Endothelial cell of umbilical vein (primary cell): ENCODE measurements around the gene FGFRL1. TPM values are rescaled to one million over a fixed set of nuclear protein-coding genes. Genes with fewer than 3 reads are reported as not detected.

Source experiments
- BruUV-seq: library from RNA; stranded (reverse); fragments of 400-500 nt; replicated peaks from 2 replicates; lab custom pipeline; 2021; lab: Mats Ljungman, UMichigan
- CTCF ChIA-PET: fragments of 300-600, 350-600 bp; sonication (Branson Sonifier 250); formaldehyde crosslinking; loops from one replicate; lab custom pipeline; 2021; ENCODE audit warnings: antibody characterized with exemption, inconsistent platforms; lab: Charles Lee
- POLR2A ChIA-PET: fragments of 300-600, 350-600 bp; sonication (Branson Sonifier 250); formaldehyde crosslinking; loops from one replicate; lab custom pipeline; 2021; ENCODE audit warnings: antibody characterized with exemption, inconsistent platforms; lab: Charles Lee
- DNase-seq: peaks from one replicate; pipeline ENCODE4 v3.0.0-alpha.2; 2011; ENCODE audit warnings: low read depth, low spot score
- FAIRE-seq: peaks from 2 replicates; lab custom pipeline; 2011; peaks lifted over from hg19 to GRCh38; lab: Jason Lieb, UNC
- H2AFZ ChIP-seq: 2 replicates; pipeline ENCODE4 v1.6.0; 2012; ENCODE audit warnings: low read depth, low read length, control low read depth, inconsistent platforms
- H3K27ac ChIP-seq: 2 replicates; pipeline ENCODE4 v1.5.1; 2011; ENCODE audit warnings: low read depth, mild to moderate bottlenecking, control low read depth, low read length, moderate library complexity; ENCODE audit not compliant: insufficient read depth
- H3K27me3 ChIP-seq, 2 experiments: 2 replicates each; pipeline versions ENCODE4 v1.6.0 to v1.6.1; 2011; ENCODE audit warnings: low read length in 2 of 2, mixed read lengths in 1 of 2; ENCODE audit not compliant: control insufficient read depth in 2 of 2, insufficient read depth in 2 of 2
- H3K36me3 ChIP-seq, 2 experiments: 2 replicates in 1 of 2; 3 replicates in 1 of 2; pipeline ENCODE4 v1.5.1; 2011; ENCODE audit warnings: low read length in 2 of 2, mild to moderate bottlenecking in 1 of 2, moderate library complexity in 1 of 2; ENCODE audit not compliant: control insufficient read depth in 2 of 2, insufficient read depth in 2 of 2; ENCODE audit errors: extremely low read depth in 1 of 2
- H3K4me1 ChIP-seq: 3 replicates; pipeline ENCODE4 v1.5.1; 2011; ENCODE audit warnings: mild to moderate bottlenecking, low read length; ENCODE audit not compliant: control insufficient read depth, insufficient read depth; ENCODE audit errors: extremely low read depth
- H3K4me2 ChIP-seq: 2 replicates; pipeline ENCODE4 v1.6.1; 2011; ENCODE audit warnings: low read length, control low read depth, mixed read lengths; ENCODE audit not compliant: insufficient read depth
- H3K4me3 ChIP-seq, 3 experiments: fragments of 200-600 bp in 1 of 3; sonication (generic), shearing (Covaris generic) in 1 of 3; replicated peaks in 1 of 3; 2 replicates each; pipeline ENCODE4 v1.5.1; 2011 to 2016; ENCODE audit warnings: control low read depth in 3 of 3, low read length in 3 of 3, mild to moderate bottlenecking in 2 of 3, inconsistent platforms in 1 of 3, low read depth in 1 of 3, moderate library complexity in 1 of 3; ENCODE audit not compliant: insufficient read depth in 1 of 3
- H3K79me2 ChIP-seq: 2 replicates; pipeline ENCODE4 v1.6.0; 2012; ENCODE audit warnings: low read length, inconsistent platforms; ENCODE audit not compliant: control insufficient read depth, insufficient read depth
- H3K9ac ChIP-seq: replicated peaks from 2 replicates; pipeline ENCODE3; 2011; ENCODE audit warnings: low read length, control low read depth; ENCODE audit not compliant: insufficient read depth; ENCODE audit errors: extremely low read depth
- H3K9me1 ChIP-seq: replicated peaks from 3 replicates; pipeline ENCODE4 v1.6.0; 2011; ENCODE audit warnings: mild to moderate bottlenecking, low read length; ENCODE audit not compliant: control insufficient read depth, insufficient read depth; ENCODE audit errors: extremely low read depth
- H3K9me3 ChIP-seq: replicated peaks from 2 replicates; pipeline ENCODE4 v1.5.1; 2012; ENCODE audit warnings: low read length, inconsistent platforms; ENCODE audit not compliant: control insufficient read depth, insufficient read depth
- H4K20me1 ChIP-seq: replicated peaks from 2 replicates; pipeline ENCODE3; 2011; ENCODE audit warnings: mild to moderate bottlenecking, low read length; ENCODE audit not compliant: control insufficient read depth, insufficient read depth; ENCODE audit errors: extremely low read depth
- EZH2 ChIP-seq: IDR thresholded peaks from 2 replicates; pipeline ENCODE4 v1.6.1; 2012; ENCODE audit warnings: borderline replicate concordance, low read depth, mild to moderate bottlenecking, moderate library complexity, low read length, inconsistent platforms; ENCODE audit not compliant: severe bottlenecking
- FOS ChIP-seq: IDR thresholded peaks from 2 replicates; pipeline ENCODE4 v1.6.1; 2011; ENCODE audit warnings: mild to moderate bottlenecking, low read length, moderate library complexity, borderline replicate concordance; ENCODE audit not compliant: insufficient read depth
- GATA2 ChIP-seq: IDR thresholded peaks from 2 replicates; pipeline ENCODE4 v1.7.0; 2011; ENCODE audit warnings: low read depth, mild to moderate bottlenecking, moderate library complexity, mixed read lengths, low read length; ENCODE audit not compliant: insufficient read length, insufficient read depth
- JUN ChIP-seq: IDR thresholded peaks from 2 replicates; pipeline ENCODE4 v1.6.1; 2011; ENCODE audit warnings: borderline replicate concordance, low read depth; ENCODE audit not compliant: insufficient read length, insufficient read depth
- MYC ChIP-seq: IDR thresholded peaks from one replicate; pipeline ENCODE4 v1.6.1; 2011; ENCODE audit warnings: mild to moderate bottlenecking, low read depth, low read length
- POLR2A ChIP-seq: IDR thresholded peaks from 2 replicates; pipeline ENCODE4 v1.6.1; 2012; ENCODE audit warnings: low read depth, mild to moderate bottlenecking, control low read depth, low read length
- POLR2AphosphoS5 ChIP-seq: IDR thresholded peaks from 2 replicates; pipeline ENCODE4 v1.6.1; 2012; ENCODE audit warnings: low read depth, mild to moderate bottlenecking, control low read depth, low read length, moderate library complexity; ENCODE audit not compliant: insufficient read depth
- dilution Hi-C: fragments of 300-500 bp; cut with MboI; formaldehyde crosslinking; loops from one replicate; pipeline ENCODE4 v1.15.0; 2019; ENCODE audit warnings: low sequenced_read_pairs; ENCODE audit not compliant: extremely low pct_ligation_motif_present
- intact Hi-C: fragments of 100-400 bp; cut with micrococcal nuclease; formaldehyde crosslinking; loops from one replicate; pipeline ENCODE4 v1.10.0; 2022
- polyA plus RNA-seq, 4 experiments: library from polyadenylated mRNA; depleted of rRNA in 3 of 4; stranded (reverse) in 3 of 4; unstranded in 1 of 4; fragments of >200 nt; gene quantifications; 2 replicates each; pipeline versions ENCODE4 v1.2.1 to v1.2.3, GENCODE V29; 2011 to 2012; ENCODE audit warnings: missing spikeins in 1 of 4
- total RNA-seq: library from RNA; stranded (reverse); gene quantifications from 2 replicates; pipeline ENCODE4 v1.2.3, GENCODE V29; 2021
- TF ChIP-seq, protein P1 (sequence below), 2 donors: IDR thresholded peaks; 1 replicate in 1 of 2; 2 replicates in 1 of 2; pipeline ENCODE4 v1.5.1; 2011; ENCODE audit warnings: low read length in 2 of 2, mild to moderate bottlenecking in 2 of 2, moderate library complexity in 2 of 2, control low read depth in 1 of 2, inconsistent platforms in 1 of 2, low read depth in 1 of 2; ENCODE audit not compliant: insufficient read depth in 1 of 2; ENCODE audit errors: extremely low read depth in 1 of 2
- TF ChIP-seq, protein P2 (sequence below): IDR thresholded peaks from 2 replicates; pipeline ENCODE4 v1.6.1; 2011; ENCODE audit not compliant: insufficient read depth, insufficient read length

FGFRL1 gene
- total and polyA plus RNA-seq, 2 donors (not counting 3 experiments of a cell fraction or from before 2014, with no cell fraction given), result 33.3 to 74.6 TPM

DNA sequence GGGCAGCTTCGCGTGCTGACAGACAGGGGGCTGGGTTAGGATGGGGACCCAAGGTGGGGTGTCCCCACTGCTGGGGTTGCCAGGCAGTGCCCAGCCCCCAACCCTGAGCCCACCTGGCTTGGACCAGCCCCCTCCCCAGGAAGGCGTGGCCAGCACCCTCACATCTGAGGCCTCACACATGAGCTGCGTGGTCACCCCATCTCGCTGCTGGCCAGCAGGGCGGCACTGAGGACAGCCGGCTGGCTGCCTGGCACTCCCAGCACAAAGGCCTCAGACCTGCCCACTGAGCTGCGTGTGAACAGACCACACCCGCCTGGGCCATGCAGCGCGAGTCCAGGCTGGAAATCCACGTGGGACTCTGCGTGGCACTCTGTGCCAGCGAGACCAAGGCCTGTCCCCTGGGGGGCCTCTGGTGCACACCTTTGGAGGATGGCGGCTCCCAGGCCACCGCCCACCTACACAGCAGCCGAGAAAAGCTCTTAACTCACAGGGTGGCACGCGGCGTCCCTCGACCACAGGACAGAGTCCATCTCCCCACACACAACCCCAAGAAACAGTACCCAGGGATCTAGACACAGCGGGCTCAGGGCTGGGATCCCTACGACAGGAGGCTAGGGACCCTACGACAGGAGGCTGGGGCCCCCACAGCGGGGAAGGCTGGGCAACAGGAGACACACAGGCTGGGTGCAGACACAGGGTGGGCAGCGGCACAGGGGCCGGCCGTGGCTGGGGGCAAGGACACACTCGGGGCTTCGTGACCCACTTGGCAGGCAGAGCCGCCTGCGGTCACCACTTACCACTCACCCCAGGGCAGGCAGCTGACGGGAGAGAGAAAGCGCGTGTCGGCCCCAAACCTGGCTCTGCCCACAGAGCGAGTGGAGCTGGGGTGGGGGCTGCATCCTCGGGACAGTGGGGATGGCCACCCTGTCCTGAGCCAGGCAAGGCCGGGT, 47.9 kb upstream of the FGFRL1 start:
- H3K9me3 ChIP-seq, result no peaks in the 10 kb centered on the region
- H3K9me1 ChIP-seq, result no peaks in the 10 kb centered on the region
- peaks cover 0 to 30% of the 10 kb centered on the region in 2 experiments for H3K36me3 ChIP-seq
- no peaks in the 10 kb centered on the region for H3K4me1 ChIP-seq
- DNase-seq, result no peak
- dilution Hi-C loops, result no loop called here
- no peak overlapping the region for H2AFZ ChIP-seq
- POLR2A ChIA-PET, result no interaction called here
- no peaks in the 10 kb centered on the region for H3K27me3 ChIP-seq
- no peaks in the 10 kb centered on the region for H3K79me2 ChIP-seq
- intact Hi-C loops, result no loop called here
- TF ChIP-seq, protein P1, sequence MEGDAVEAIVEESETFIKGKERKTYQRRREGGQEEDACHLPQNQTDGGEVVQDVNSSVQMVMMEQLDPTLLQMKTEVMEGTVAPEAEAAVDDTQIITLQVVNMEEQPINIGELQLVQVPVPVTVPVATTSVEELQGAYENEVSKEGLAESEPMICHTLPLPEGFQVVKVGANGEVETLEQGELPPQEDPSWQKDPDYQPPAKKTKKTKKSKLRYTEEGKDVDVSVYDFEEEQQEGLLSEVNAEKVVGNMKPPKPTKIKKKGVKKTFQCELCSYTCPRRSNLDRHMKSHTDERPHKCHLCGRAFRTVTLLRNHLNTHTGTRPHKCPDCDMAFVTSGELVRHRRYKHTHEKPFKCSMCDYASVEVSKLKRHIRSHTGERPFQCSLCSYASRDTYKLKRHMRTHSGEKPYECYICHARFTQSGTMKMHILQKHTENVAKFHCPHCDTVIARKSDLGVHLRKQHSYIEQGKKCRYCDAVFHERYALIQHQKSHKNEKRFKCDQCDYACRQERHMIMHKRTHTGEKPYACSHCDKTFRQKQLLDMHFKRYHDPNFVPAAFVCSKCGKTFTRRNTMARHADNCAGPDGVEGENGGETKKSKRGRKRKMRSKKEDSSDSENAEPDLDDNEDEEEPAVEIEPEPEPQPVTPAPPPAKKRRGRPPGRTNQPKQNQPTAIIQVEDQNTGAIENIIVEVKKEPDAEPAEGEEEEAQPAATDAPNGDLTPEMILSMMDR (IDR thresholded peaks at IDR 0.05; ENCODE audit: extremely low read depth in 1 of 2, insufficient read depth in 1 of 2, low read depth in 1 of 2, low read length in 2 of 2), result no peak
- TF ChIP-seq EZH2 (no peak), MYC (no peak), POLR2A (no peak), GATA2 (no peak), JUN (no peak), FOS (no peak), POLR2AphosphoS5 (no peak)
- TF ChIP-seq, protein P2, sequence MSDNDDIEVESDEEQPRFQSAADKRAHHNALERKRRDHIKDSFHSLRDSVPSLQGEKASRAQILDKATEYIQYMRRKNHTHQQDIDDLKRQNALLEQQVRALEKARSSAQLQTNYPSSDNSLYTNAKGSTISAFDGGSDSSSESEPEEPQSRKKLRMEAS, result no peak
- no peak overlapping the region for H3K9ac ChIP-seq
- no peak overlapping the region for H3K4me3 ChIP-seq
- BruUV-seq, result no TSS peak
- no peak overlapping the region for H3K4me2 ChIP-seq
- H4K20me1 ChIP-seq, result no peaks in the 10 kb centered on the region
- H3K27ac ChIP-seq, result no peak overlapping the region
- CTCF ChIA-PET, result no interaction called here
- FAIRE-seq, result no peak
